OCI-LY7 (cell line): Measurements from ENCODE around the gene C19orf67.

Experiments used
- EZH2phosphoT487 ChIP-seq: fragments of 200-600 bp; sonication (generic); IDR thresholded peaks from 2 replicates; pipeline ENCODE4 v1.6.1; 2018; ENCODE audit warnings: low read depth, borderline replicate concordance, mild to moderate bottlenecking, mixed run types, antibody characterized with exemption, low read length, moderate library complexity, mixed read lengths
- TF ChIP-seq, protein P1 (sequence below): fragments of 200-600 bp; sonication (generic); conservative IDR thresholded peaks from 2 replicates; pipeline ENCODE4 v1.5.1; 2014; ENCODE audit warnings: mild to moderate bottlenecking, antibody characterized with exemption, low read length, moderate library complexity, mixed read lengths

- TF ChIP-seq, protein P1, sequence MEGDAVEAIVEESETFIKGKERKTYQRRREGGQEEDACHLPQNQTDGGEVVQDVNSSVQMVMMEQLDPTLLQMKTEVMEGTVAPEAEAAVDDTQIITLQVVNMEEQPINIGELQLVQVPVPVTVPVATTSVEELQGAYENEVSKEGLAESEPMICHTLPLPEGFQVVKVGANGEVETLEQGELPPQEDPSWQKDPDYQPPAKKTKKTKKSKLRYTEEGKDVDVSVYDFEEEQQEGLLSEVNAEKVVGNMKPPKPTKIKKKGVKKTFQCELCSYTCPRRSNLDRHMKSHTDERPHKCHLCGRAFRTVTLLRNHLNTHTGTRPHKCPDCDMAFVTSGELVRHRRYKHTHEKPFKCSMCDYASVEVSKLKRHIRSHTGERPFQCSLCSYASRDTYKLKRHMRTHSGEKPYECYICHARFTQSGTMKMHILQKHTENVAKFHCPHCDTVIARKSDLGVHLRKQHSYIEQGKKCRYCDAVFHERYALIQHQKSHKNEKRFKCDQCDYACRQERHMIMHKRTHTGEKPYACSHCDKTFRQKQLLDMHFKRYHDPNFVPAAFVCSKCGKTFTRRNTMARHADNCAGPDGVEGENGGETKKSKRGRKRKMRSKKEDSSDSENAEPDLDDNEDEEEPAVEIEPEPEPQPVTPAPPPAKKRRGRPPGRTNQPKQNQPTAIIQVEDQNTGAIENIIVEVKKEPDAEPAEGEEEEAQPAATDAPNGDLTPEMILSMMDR: no peak
- TF ChIP-seq EZH2phosphoT487: no peak
Measured at GRCh38 chr19:14061081-14061749, 24.4 kb downstream of the C19orf67 start.
